Spleen (tissue), 11 donors: ENCODE data around the gene PPIA. TPM values are rescaled to one million over a fixed set of nuclear protein-coding genes. Genes with fewer than 3 reads are reported as not detected.

Experiments used
- DNase-seq: peaks from one replicate; pipeline ENCODE4 v3.0.0-alpha.2; 2020
- H3K27ac ChIP-seq, 8 donors: fragments of 200-600 bp; sonication (generic) in 7 of 8; 1 replicate in 4 of 8; 2 replicates in 4 of 8; pipeline versions ENCODE4 v1.5.0 to v1.8.0; 2016 to 2021; ENCODE audit warnings: inconsistent platforms in 4 of 8, mild to moderate bottlenecking in 4 of 8, moderate library complexity in 1 of 8
- H3K27me3 ChIP-seq, 7 donors: fragments of 200-600 bp; sonication (generic) in 6 of 7; replicated peaks in 1 of 7; 1 replicate in 4 of 7; 2 replicates in 3 of 7; pipeline versions ENCODE4 v1.5.0 to v1.8.0; 2016 to 2021; ENCODE audit warnings: inconsistent platforms in 3 of 7, mild to moderate bottlenecking in 1 of 7
- H3K36me3 ChIP-seq, 6 donors: fragments of 200-600 bp; sonication (generic) in 5 of 6; 1 replicate in 4 of 6; 2 replicates in 2 of 6; pipeline versions ENCODE4 v1.5.0 to v1.8.0; 2016 to 2021; ENCODE audit warnings: inconsistent platforms in 2 of 6
- H3K4me1 ChIP-seq, 6 donors: fragments of 200-600 bp; sonication (generic) in 5 of 6; 1 replicate in 3 of 6; 2 replicates in 3 of 6; pipeline versions ENCODE4 v1.5.0 to v1.8.0; 2016 to 2021; ENCODE audit warnings: inconsistent platforms in 3 of 6
- H3K4me3 ChIP-seq, 8 donors: fragments of 200-600 bp; sonication (generic) in 7 of 8; 1 replicate in 4 of 8; 2 replicates in 4 of 8; pipeline versions ENCODE4 v1.5.0 to v1.8.0; 2016 to 2021; ENCODE audit warnings: inconsistent platforms in 4 of 8, mild to moderate bottlenecking in 4 of 8, moderate library complexity in 2 of 8
- H3K9me3 ChIP-seq, 8 donors: fragments of 200-600 bp; sonication (generic) in 7 of 8; 1 replicate in 4 of 8; 2 replicates in 4 of 8; pipeline versions ENCODE4 v1.5.0 to v1.8.0; 2016 to 2021; ENCODE audit warnings: inconsistent platforms in 4 of 8
- CTCF ChIP-seq, 11 experiments: fragments of 200-600 bp in 7 of 11; fragments of 450-650 bp in 4 of 11; sonication (generic) in 4 of 11; IDR thresholded peaks in 8 of 11; conservative IDR thresholded peaks in 3 of 11; 1 replicate in 7 of 11; 2 replicates in 4 of 11; pipeline versions ENCODE4 v1.4.0 to v1.8.0; 2016 to 2021; ENCODE audit warnings: antibody characterized with exemption in 11 of 11, inconsistent platforms in 4 of 11, mild to moderate bottlenecking in 1 of 11
- POLR2A ChIP-seq, 3 donors: fragments of 450-650 bp; IDR thresholded peaks; one replicate each; pipeline ENCODE4 v1.5.1; 2017; ENCODE audit warnings: antibody characterized with exemption in 3 of 3, mild to moderate bottlenecking in 1 of 3
- POLR2AphosphoS5 ChIP-seq, 3 donors: sonication (generic); formaldehyde crosslinking; IDR thresholded peaks; one replicate each; pipeline ENCODE4 v1.5.1; 2017; ENCODE audit warnings: antibody characterized with exemption in 3 of 3
- WGBS, 5 donors: extraction: QIAGEN DNeasy Blood & Tissue Kit in 3 of 5; methylation state at CpG; one replicate each; pipeline versions ENCODE4 v1.1.5 to v1.1.7; 2013 to 2018; 5-methylcytosine and 5-hydroxymethylcytosine counted together
- intact Hi-C: fragments of 100-400 bp; cut with DNase I; formaldehyde crosslinking; loops from one replicate; pipeline ENCODE4 v1.15.0; 2023; ENCODE audit warnings: low total_unique reads
- polyA plus RNA-seq, 3 donors: library from polyadenylated mRNA; stranded (reverse); fragments of 200-250 nt; gene quantifications; one replicate each; pipeline ENCODE4 v1.2.1, GENCODE V29; 2013
- total RNA-seq, 7 donors: library from RNA; depleted of rRNA in 3 of 7; stranded (reverse); fragments of >200 nt in 3 of 7; fragmentation: NEBNext Ultra II Directional in 4 of 7; extraction: Animal tissue kit (Norgen Biotek cat#: 25700) in 4 of 7; gene quantifications; one replicate each; pipeline versions ENCODE4 v1.1.0 to v1.2.1, GENCODE V29; 2016 to 2021
- donor health status: healthy with polysubstance abuse.
- donor health status: DM: no; HTN: no; CAD: no; lungs with moderate emphysema.
- donor health status: DM: no; HTN: no; CAD: no.
- donor health status: Bipolar disorder and iron deficiency.
- donor health status: healthy.
- donor health status: DM: no; HTN: no; CAD: no.
- donor health status: DM: yes; HTN: yes; CAD: no.

PPIA gene
- total and polyA plus RNA-seq, 10 donors, result 877 to 3,651 (median 1,259) TPM

- H3K9me3 ChIP-seq, result no peaks in the 10 kb centered on the region
- TF ChIP-seq CTCF (IDR thresholded peaks at IDR 0.05 in 8 of 11, conservative IDR thresholded peaks at IDR 0.05 in 3 of 11) (no peak), POLR2A (IDR thresholded peaks at IDR 0.05) (no peak), POLR2AphosphoS5 (IDR thresholded peaks at IDR 0.05) (no peak)
- no peak for DNase-seq
- no peak overlapping the region for H3K4me3 ChIP-seq
- H3K4me1 ChIP-seq, result peaks cover 14 to 27% (median 19%) of the 10 kb centered on the region in 6 donors
- peaks cover 0 to 94% (median 90%) of the 10 kb centered on the region in 6 donors for H3K36me3 ChIP-seq
- H3K27me3 ChIP-seq, result no peaks in the 10 kb centered on the region
- intact Hi-C loops, result no loop called here
- no peak overlapping the region for H3K27ac ChIP-seq
- WGBS, 5 donors, result 96 to 100% (median 96%) methylated on average over 6 of the region's 6 CpGs
Measured at GRCh38 chr7:44764081-44764480, 32.4 kb upstream of the PPIA start.

GRCh38 chr7:44764665-44765578 is 31.6 kb upstream of the PPIA start:
- TF ChIP-seq POLR2AphosphoS5 (IDR thresholded peaks at IDR 0.05) (peak in 2 of 3 donors; percentile 7 to 24), CTCF (IDR thresholded peaks at IDR 0.05 in 8 of 11, conservative IDR thresholded peaks at IDR 0.05 in 3 of 11) (no peak), POLR2A (IDR thresholded peaks at IDR 0.05) (no peak)
- Histone ChIP-seq H3K4me3 (no peak overlapping the region), H3K9me3 (no peaks in the 10 kb centered on the region), H3K27me3 (no peaks in the 10 kb centered on the region), H3K27ac (no peak overlapping the region), H3K36me3 (peaks cover 0 to 86% (median 82%) of the 10 kb centered on the region in 6 donors), H3K4me1 (peaks cover 22 to 35% (median 27%) of the 10 kb centered on the region in 6 donors)
- intact Hi-C loops, result no loop called here
- WGBS, 5 donors, result 90 to 96% (median 92%) methylated on average over 12 to 22 of the region's 22 CpGs
- no peak for DNase-seq

GRCh38 chr7:44765579-44766415 is 30.7 kb upstream of the PPIA start:
- no peaks in the 10 kb centered on the region for H3K27me3 ChIP-seq
- H3K4me3 ChIP-seq, result no peak overlapping the region
- WGBS, 5 donors, result 87 to 94% (median 91%) methylated on average over 13 to 17 of the region's 17 CpGs
- H3K36me3 ChIP-seq, result peaks cover 0 to 77% (median 73%) of the 10 kb centered on the region in 6 donors
- TF ChIP-seq POLR2A (IDR thresholded peaks at IDR 0.05) (no peak), POLR2AphosphoS5 (IDR thresholded peaks at IDR 0.05) (no peak), CTCF (IDR thresholded peaks at IDR 0.05 in 8 of 11, conservative IDR thresholded peaks at IDR 0.05 in 3 of 11) (no peak)
- peak overlapping the region in 1 of 8 donors; percentile 24 for H3K27ac ChIP-seq
- intact Hi-C loops, result no loop called here
- H3K9me3 ChIP-seq, result no peaks in the 10 kb centered on the region
- no peak for DNase-seq
- H3K4me1 ChIP-seq, result peaks cover 30 to 44% (median 36%) of the 10 kb centered on the region in 6 donors
